ENCODE results near the gene KLHL12. TPM values are rescaled to one million over a fixed set of nuclear protein-coding genes. Genes with fewer than 3 reads are reported as not detected.

Gene KLHL12
- total and polyA plus RNA-seq, 10 of the 15 experiments (the other 5 are each of a cell fraction or from before 2014, with no cell fraction given): 16.0 to 53.8 (median 30.3) TPM

DNA sequence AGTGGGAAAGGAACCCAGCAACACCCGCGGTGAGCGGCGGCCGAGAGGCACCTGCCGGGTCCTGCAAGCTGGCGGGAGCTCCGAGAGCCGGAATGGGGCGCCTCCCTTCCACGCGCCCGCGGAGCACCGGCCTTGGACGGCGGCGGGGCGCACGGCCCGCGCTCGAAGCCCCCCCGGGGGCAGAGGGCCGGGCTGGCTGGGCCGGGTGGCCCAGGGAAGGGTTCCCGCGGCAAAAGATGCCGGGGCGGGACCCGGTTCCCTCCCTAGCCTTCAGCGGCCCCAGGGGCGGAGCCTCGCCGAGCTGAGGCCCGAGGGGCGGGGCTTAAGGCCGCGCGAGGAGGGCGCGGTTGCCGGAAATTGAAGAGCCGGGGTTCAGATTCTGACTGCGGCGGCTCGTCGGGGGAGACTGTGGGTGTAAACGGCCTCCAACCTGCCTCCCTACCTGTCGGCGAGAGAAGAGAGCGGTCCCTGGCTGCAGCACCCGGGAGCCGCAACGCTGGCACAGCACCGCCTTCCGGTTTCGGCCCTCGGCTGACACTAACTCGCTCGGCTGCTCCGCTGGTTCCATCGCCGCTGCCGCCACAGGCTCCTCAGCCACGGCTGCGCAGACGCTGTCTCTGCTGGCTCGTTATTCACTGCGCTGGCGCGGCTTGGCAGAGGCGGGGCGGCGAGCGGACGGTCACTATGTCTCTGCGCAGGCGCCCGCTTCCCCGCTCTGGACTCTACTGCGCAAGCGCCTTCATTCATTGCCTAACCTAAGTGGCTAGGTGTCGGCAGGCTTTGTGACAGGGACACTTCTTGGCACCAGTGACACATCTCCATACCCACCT, 38.3 kb downstream of the KLHL12 start, which contains the start of gene RABIF:
Gene RABIF, minus strand, starts transcription at position 619 of the 830 bp plus-strand sequence. Its CDS starts 51 bp downstream, at position 568.
- in situ Hi-C loops (cut with MboI) (no loop called here), intact Hi-C loops (cut with micrococcal nuclease; ENCODE audit: unreplicated experiment) (loop anchor here (1.0 to 5.0 kb wide), 2 partner anchors 78 to 109 kb away; partner anchors contain the start of gene PCAT6)
- FAIRE-seq: peak; percentile 95
- TF ChIP-seq CHD4 (IDR thresholded peaks at IDR 0.05): no peak
- TF ChIP-seq CBX5 (IDR thresholded peaks at IDR 0.05; ENCODE audit: low read depth): no peak
- TF ChIP-seq, protein P1, sequence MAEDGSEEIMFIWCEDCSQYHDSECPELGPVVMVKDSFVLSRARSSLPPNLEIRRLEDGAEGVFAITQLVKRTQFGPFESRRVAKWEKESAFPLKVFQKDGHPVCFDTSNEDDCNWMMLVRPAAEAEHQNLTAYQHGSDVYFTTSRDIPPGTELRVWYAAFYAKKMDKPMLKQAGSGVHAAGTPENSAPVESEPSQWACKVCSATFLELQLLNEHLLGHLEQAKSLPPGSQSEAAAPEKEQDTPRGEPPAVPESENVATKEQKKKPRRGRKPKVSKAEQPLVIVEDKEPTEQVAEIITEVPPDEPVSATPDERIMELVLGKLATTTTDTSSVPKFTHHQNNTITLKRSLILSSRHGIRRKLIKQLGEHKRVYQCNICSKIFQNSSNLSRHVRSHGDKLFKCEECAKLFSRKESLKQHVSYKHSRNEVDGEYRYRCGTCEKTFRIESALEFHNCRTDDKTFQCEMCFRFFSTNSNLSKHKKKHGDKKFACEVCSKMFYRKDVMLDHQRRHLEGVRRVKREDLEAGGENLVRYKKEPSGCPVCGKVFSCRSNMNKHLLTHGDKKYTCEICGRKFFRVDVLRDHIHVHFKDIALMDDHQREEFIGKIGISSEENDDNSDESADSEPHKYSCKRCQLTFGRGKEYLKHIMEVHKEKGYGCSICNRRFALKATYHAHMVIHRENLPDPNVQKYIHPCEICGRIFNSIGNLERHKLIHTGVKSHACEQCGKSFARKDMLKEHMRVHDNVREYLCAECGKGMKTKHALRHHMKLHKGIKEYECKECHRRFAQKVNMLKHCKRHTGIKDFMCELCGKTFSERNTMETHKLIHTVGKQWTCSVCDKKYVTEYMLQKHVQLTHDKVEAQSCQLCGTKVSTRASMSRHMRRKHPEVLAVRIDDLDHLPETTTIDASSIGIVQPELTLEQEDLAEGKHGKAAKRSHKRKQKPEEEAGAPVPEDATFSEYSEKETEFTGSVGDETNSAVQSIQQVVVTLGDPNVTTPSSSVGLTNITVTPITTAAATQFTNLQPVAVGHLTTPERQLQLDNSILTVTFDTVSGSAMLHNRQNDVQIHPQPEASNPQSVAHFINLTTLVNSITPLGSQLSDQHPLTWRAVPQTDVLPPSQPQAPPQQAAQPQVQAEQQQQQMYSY (CRISPR knock-in tag; IDR thresholded peaks at IDR 0.05): no peak
- no peak for TF ChIP-seq WRNIP1 (IDR thresholded peaks at IDR 0.05; ENCODE audit: borderline replicate concordance, low read depth, low read length)
- TF ChIP-seq, protein P2, sequence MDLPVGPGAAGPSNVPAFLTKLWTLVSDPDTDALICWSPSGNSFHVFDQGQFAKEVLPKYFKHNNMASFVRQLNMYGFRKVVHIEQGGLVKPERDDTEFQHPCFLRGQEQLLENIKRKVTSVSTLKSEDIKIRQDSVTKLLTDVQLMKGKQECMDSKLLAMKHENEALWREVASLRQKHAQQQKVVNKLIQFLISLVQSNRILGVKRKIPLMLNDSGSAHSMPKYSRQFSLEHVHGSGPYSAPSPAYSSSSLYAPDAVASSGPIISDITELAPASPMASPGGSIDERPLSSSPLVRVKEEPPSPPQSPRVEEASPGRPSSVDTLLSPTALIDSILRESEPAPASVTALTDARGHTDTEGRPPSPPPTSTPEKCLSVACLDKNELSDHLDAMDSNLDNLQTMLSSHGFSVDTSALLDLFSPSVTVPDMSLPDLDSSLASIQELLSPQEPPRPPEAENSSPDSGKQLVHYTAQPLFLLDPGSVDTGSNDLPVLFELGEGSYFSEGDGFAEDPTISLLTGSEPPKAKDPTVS (IDR thresholded peaks at IDR 0.05; ENCODE audit: low read depth, low read length): no peak
- no peak for TF ChIP-seq HCFC1 (IDR thresholded peaks at IDR 0.05; ENCODE audit: low read length)
- no peak for TF ChIP-seq TBL1XR1 (IDR thresholded peaks at IDR 0.05; ENCODE audit: low read depth, low read length)
- TF ChIP-seq, protein P3, sequence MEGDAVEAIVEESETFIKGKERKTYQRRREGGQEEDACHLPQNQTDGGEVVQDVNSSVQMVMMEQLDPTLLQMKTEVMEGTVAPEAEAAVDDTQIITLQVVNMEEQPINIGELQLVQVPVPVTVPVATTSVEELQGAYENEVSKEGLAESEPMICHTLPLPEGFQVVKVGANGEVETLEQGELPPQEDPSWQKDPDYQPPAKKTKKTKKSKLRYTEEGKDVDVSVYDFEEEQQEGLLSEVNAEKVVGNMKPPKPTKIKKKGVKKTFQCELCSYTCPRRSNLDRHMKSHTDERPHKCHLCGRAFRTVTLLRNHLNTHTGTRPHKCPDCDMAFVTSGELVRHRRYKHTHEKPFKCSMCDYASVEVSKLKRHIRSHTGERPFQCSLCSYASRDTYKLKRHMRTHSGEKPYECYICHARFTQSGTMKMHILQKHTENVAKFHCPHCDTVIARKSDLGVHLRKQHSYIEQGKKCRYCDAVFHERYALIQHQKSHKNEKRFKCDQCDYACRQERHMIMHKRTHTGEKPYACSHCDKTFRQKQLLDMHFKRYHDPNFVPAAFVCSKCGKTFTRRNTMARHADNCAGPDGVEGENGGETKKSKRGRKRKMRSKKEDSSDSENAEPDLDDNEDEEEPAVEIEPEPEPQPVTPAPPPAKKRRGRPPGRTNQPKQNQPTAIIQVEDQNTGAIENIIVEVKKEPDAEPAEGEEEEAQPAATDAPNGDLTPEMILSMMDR (IDR thresholded peaks at IDR 0.05 in 2 of 3, conservative IDR thresholded peaks at IDR 0.05 in 1 of 3; ENCODE audit: control insufficient read depth in 2 of 3, extremely low read depth in 1 of 3, insufficient read depth in 1 of 3, low read depth in 3 of 3, low read length in 3 of 3): peak in 2 of 3 experiments; percentile 16 to 22; a peak in 2 of 6 replicates
- TF ChIP-seq, protein P4, sequence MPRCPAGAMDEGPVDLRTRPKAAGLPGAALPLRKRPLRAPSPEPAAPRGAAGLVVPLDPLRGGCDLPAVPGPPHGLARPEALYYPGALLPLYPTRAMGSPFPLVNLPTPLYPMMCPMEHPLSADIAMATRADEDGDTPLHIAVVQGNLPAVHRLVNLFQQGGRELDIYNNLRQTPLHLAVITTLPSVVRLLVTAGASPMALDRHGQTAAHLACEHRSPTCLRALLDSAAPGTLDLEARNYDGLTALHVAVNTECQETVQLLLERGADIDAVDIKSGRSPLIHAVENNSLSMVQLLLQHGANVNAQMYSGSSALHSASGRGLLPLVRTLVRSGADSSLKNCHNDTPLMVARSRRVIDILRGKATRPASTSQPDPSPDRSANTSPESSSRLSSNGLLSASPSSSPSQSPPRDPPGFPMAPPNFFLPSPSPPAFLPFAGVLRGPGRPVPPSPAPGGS (IDR thresholded peaks at IDR 0.05; ENCODE audit: borderline replicate concordance, insufficient read depth, low read depth, low read length, poor library complexity, severe bottlenecking): no peak
- TF ChIP-seq, protein P5, sequence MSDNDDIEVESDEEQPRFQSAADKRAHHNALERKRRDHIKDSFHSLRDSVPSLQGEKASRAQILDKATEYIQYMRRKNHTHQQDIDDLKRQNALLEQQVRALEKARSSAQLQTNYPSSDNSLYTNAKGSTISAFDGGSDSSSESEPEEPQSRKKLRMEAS (IDR thresholded peaks at IDR 0.05; ENCODE audit: low read depth, low read length): 0 out of 2 replicates have a peak, but pooled peaks have one; percentile 29

More for the DNA sequence above, 38.3 kb downstream of the KLHL12 start, which contains the start of gene RABIF:
- H3K9me3 ChIP-seq (replicated peaks; ENCODE audit: control insufficient read depth, insufficient read depth, low read length): no peaks in the 10 kb centered on the region
- peaks cover 0 to 13% of the 10 kb centered on the region in 2 experiments; a peak in 1 of 4 replicates for H3K36me3 ChIP-seq (ENCODE audit: control insufficient read depth in 2 of 2, insufficient read depth in 2 of 2, low read length in 1 of 2)
- H3K9ac ChIP-seq (ENCODE audit: control insufficient read depth, insufficient read depth, low read length): peak within 1 kb of the TSS; percentile 77
- WGBS (ENCODE audit: insufficient coverage, insufficient replicate concordance, low lambda C conversion rate, missing lambda C conversion rate): under 1% methylated on average over 84 of the region's 84 CpGs
- RAD21 ChIA-PET (ENCODE audit: unreplicated experiment): no interaction called here
- H2AFZ ChIP-seq (ENCODE audit: control insufficient read depth, low read depth, low read length): peak within 1 kb of the TSS; percentile 97
- H3K4me3 ChIP-seq: peak within 1 kb of the TSS; percentile 79
- peak; percentile 88 for DNase-seq (ENCODE audit: low read depth, low spot score)
- H3K27ac ChIP-seq (ENCODE audit: control insufficient read depth, insufficient read depth): peak within 1 kb of the TSS; percentile 84
- no peaks in the 10 kb centered on the region for H3K27me3 ChIP-seq (replicated peaks in 1 of 2; ENCODE audit: control insufficient read depth in 2 of 2, insufficient read depth in 2 of 2, low read length in 1 of 2)
- peaks cover 3% of the 10 kb centered on the region; the same call in 1 of the 2 replicates for H3K4me1 ChIP-seq (ENCODE audit: control insufficient read depth, insufficient read depth, low read length)
- SMC1A ChIA-PET (ENCODE audit: uncharacterized antibody, unreplicated experiment): no interaction called here
- H4K20me1 ChIP-seq (ENCODE audit: control insufficient read depth, insufficient read depth): no peaks in the 10 kb centered on the region
- H3K79me2 ChIP-seq (ENCODE audit: control insufficient read depth, insufficient read depth, low read length): peaks cover 2% of the 10 kb centered on the region
- H3K4me2 ChIP-seq (ENCODE audit: control insufficient read depth, insufficient read depth): peak within 1 kb of the TSS; percentile 80
- TSS peak; percentile 83 for BruUV-seq (replicated peaks)
- POLR2A ChIA-PET: interaction anchor here (0.6 to 1.2 kb wide), 4 partner anchors 14 to 118 kb away, joined by 3 to 6 read pairs (median 4); partner anchors contain the start of genes KLHL12 and TMEM183A
- ATAC-seq: peak; percentile 97
- CTCF ChIA-PET: interaction anchor here (0.6 to 1.0 kb wide), 3 partner anchors 78 to 367 kb away, joined by 3 read pairs; partner anchors contain the start of gene PCAT6
